GM18873 (cell line): ENCODE data around the gene ACSL1.
"Not testable (repeated sequence)": the region's sequence is repeated elsewhere in the genome, so short reads cannot be mapped to it uniquely, and the experiment has no call there.

Source experiments
- ATAC-seq: cut with Tn5 transposase; IDR thresholded peaks from one replicate; pipeline ENCODE4 v1.9.1; 2021; ENCODE audit warnings: mild to moderate bottlenecking, moderate library complexity, moderate number of reproducible peaks; ENCODE audit not compliant: unreplicated experiment, low FRiP score

Gene ACSL1

GRCh38 chr4:184793735-184794355 lies 31.9 kb downstream of the ACSL1 start:
- no peak for ATAC-seq

- no peak for ATAC-seq
These were observed 32.7 kb downstream of the ACSL1 start for GRCh38 chr4:184792950-184793555.

- ATAC-seq = no peak
These were observed 33.4 kb downstream of the ACSL1 start for GRCh38 chr4:184792334-184792733.

- no peak for ATAC-seq
These were observed 34.9 kb downstream of the ACSL1 start for GRCh38 chr4:184790826-184791225.

GRCh38 chr4:184787766-184788503 lies 37.8 kb downstream of the ACSL1 start:
- ATAC-seq = no peak

- no peak for ATAC-seq
These were observed 40.0 kb downstream of the ACSL1 start for GRCh38 chr4:184785813-184786212.

GRCh38 chr4:184784628-184785257 lies 41.0 kb downstream of the ACSL1 start:
- no peak for ATAC-seq

- no peak for ATAC-seq
These were observed 42.9 kb downstream of the ACSL1 start for GRCh38 chr4:184782731-184783373.

GRCh38 chr4:184779160-184779559 lies 46.6 kb downstream of the ACSL1 start:
- not testable (repeated sequence) for ATAC-seq

GRCh38 chr4:184778325-184778724 lies 47.4 kb downstream of the ACSL1 start:
- no peak for ATAC-seq

GRCh38 chr4:184776821-184777220 lies 48.9 kb downstream of the ACSL1 start:
- no peak for ATAC-seq

GRCh38 chr4:184775854-184776555 lies 49.8 kb downstream of the ACSL1 start:
- ATAC-seq = no peak

GRCh38 chr4:184774152-184774551 lies 51.6 kb downstream of the ACSL1 start:
- ATAC-seq = no peak

GRCh38 chr4:184771416-184771815 lies 54.4 kb downstream of the ACSL1 start:
- ATAC-seq = no peak

GRCh38 chr4:184769141-184769765 lies 56.5 kb downstream of the ACSL1 start:
- no peak for ATAC-seq

- no peak for ATAC-seq
These were observed 57.5 kb downstream of the ACSL1 start for GRCh38 chr4:184768296-184768695.

- ATAC-seq = no peak
These were observed 59.3 kb downstream of the ACSL1 start for GRCh38 chr4:184766446-184766845.

GRCh38 chr4:184765473-184766340 lies 60.1 kb downstream of the ACSL1 start:
- no peak for ATAC-seq

GRCh38 chr4:184764601-184765000 lies 61.2 kb downstream of the ACSL1 start:
- no peak for ATAC-seq
